GM23338 (cell line): ENCODE data around the gene RFC2.

Experiments
- CREB1 ChIP-seq: fragments of 250-450 bp; sonication (Bioruptor Pico); IDR thresholded peaks from 2 replicates; pipeline ENCODE4 v1.5.0; 2020; ENCODE audit warnings: low read depth, mild to moderate bottlenecking, moderate library complexity
- CTCF ChIP-seq, 2 experiments: fragments of 200-600 bp in 1 of 2; sonication (generic) in 1 of 2; conservative IDR thresholded peaks; 2 replicates each; pipeline versions ENCODE4 v1.5.1 to v1.6.1; 2016 to 2017; ENCODE audit warnings: antibody characterized with exemption in 2 of 2, low read depth in 2 of 2, mild to moderate bottlenecking in 2 of 2, moderate library complexity in 1 of 2
- ETS1 ChIP-seq: IDR thresholded peaks from 2 replicates; pipeline ENCODE4 v1.6.1; 2016; ENCODE audit warnings: antibody characterized with exemption
- EZH2 ChIP-seq: fragments of 200-600 bp; sonication (generic); IDR thresholded peaks from one replicate; pipeline ENCODE4 v1.8.0; 2017; ENCODE audit warnings: antibody characterized with exemption, mild to moderate bottlenecking, low read depth; ENCODE audit not compliant: unreplicated experiment
- EZH2phosphoT487 ChIP-seq: fragments of 200-600 bp; sonication (generic); IDR thresholded peaks from one replicate; pipeline ENCODE4 v1.8.1; 2018; ENCODE audit warnings: antibody characterized with exemption; ENCODE audit not compliant: unreplicated experiment
- JUNB ChIP-seq: IDR thresholded peaks from one replicate; pipeline ENCODE4 v1.6.1; 2016; ENCODE audit warnings: antibody characterized with exemption; ENCODE audit not compliant: unreplicated experiment
- NANOG ChIP-seq: IDR thresholded peaks from 2 replicates; pipeline ENCODE4 v1.6.1; 2016; ENCODE audit warnings: antibody characterized with exemption, borderline replicate concordance
- POLR2AphosphoS5 ChIP-seq: IDR thresholded peaks from 2 replicates; pipeline ENCODE4 v1.6.1; 2016; ENCODE audit warnings: antibody characterized with exemption, low read depth
- ZNF114 ChIP-seq: fragments of 250-450 bp; sonication (Bioruptor Pico); IDR thresholded peaks from 2 replicates; pipeline ENCODE4 v1.5.0; 2020; ENCODE audit warnings: mild to moderate bottlenecking, moderate library complexity
- ZNF331 ChIP-seq: fragments of 250-450 bp; sonication (Bioruptor Pico); IDR thresholded peaks from 2 replicates; pipeline ENCODE4 v1.5.0; 2020; ENCODE audit warnings: low read depth, mild to moderate bottlenecking, moderate library complexity
- TF ChIP-seq, protein P1 (sequence below): IDR thresholded peaks from one replicate; pipeline ENCODE4 v1.6.1; 2018; ENCODE audit warnings: antibody characterized with exemption; ENCODE audit not compliant: unreplicated experiment

GRCh38 chr7:74230446-74231231, 23.6 kb downstream of the RFC2 start:
- no peak for TF ChIP-seq CTCF (conservative IDR thresholded peaks at IDR 0.05; ENCODE audit: low read depth in 2 of 2)
- no peak for TF ChIP-seq ZNF114 (CRISPR knock-in tag)
- no peak for TF ChIP-seq EZH2
- no peak for TF ChIP-seq ETS1
- no peak for TF ChIP-seq ZNF331
- TF ChIP-seq JUNB: no peak
- TF ChIP-seq POLR2AphosphoS5: no peak
- TF ChIP-seq EZH2phosphoT487: no peak
- TF ChIP-seq NANOG: no peak
- TF ChIP-seq, protein P1, sequence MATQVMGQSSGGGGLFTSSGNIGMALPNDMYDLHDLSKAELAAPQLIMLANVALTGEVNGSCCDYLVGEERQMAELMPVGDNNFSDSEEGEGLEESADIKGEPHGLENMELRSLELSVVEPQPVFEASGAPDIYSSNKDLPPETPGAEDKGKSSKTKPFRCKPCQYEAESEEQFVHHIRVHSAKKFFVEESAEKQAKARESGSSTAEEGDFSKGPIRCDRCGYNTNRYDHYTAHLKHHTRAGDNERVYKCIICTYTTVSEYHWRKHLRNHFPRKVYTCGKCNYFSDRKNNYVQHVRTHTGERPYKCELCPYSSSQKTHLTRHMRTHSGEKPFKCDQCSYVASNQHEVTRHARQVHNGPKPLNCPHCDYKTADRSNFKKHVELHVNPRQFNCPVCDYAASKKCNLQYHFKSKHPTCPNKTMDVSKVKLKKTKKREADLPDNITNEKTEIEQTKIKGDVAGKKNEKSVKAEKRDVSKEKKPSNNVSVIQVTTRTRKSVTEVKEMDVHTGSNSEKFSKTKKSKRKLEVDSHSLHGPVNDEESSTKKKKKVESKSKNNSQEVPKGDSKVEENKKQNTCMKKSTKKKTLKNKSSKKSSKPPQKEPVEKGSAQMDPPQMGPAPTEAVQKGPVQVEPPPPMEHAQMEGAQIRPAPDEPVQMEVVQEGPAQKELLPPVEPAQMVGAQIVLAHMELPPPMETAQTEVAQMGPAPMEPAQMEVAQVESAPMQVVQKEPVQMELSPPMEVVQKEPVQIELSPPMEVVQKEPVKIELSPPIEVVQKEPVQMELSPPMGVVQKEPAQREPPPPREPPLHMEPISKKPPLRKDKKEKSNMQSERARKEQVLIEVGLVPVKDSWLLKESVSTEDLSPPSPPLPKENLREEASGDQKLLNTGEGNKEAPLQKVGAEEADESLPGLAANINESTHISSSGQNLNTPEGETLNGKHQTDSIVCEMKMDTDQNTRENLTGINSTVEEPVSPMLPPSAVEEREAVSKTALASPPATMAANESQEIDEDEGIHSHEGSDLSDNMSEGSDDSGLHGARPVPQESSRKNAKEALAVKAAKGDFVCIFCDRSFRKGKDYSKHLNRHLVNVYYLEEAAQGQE: no peak
- TF ChIP-seq CREB1: no peak
